Spinal cord (tissue), 10 donors: ENCODE results near the gene FHOD3. TPM values are rescaled to one million over a fixed set of nuclear protein-coding genes. Genes with fewer than 3 reads are reported as not detected.
A peak's percentile ranks its signal among the peaks of the same experiment; 100 is the strongest.

ENCODE experiments used
- DNase-seq, 6 donors: peaks; one replicate each; pipeline versions ENCODE4 v3.0.0 to v3.0.0-alpha.2; 2013 to 2015; ENCODE audit warnings: low spot score in 6 of 6, low read depth in 4 of 6
- H3K27ac ChIP-seq: one replicate; pipeline ENCODE4 v1.5.1; 2013; ENCODE audit warnings: low read depth, low read length, control low read depth
- H3K27me3 ChIP-seq: one replicate; pipeline ENCODE4 v1.6.1; 2013; ENCODE audit warnings: low read length; ENCODE audit not compliant: control insufficient read depth, insufficient read depth
- H3K36me3 ChIP-seq: one replicate; pipeline ENCODE4 v1.6.1; 2013; ENCODE audit warnings: low read length; ENCODE audit not compliant: control insufficient read depth, insufficient read depth
- H3K4me1 ChIP-seq: one replicate; pipeline ENCODE4 v1.6.1; 2013; ENCODE audit warnings: low read length; ENCODE audit not compliant: control insufficient read depth, insufficient read depth
- H3K4me3 ChIP-seq: one replicate; pipeline ENCODE4 v1.5.1; 2013; ENCODE audit warnings: low read depth, low read length, control low read depth
- H3K9me3 ChIP-seq: one replicate; pipeline ENCODE4 v1.6.1; 2013; ENCODE audit warnings: low read length; ENCODE audit not compliant: control insufficient read depth, insufficient read depth
- WGBS: methylation state at CpG from one replicate; pipeline ENCODE4 v1.1.5; 2013; ENCODE audit warnings: missing lambda C conversion rate; ENCODE audit not compliant: insufficient coverage; 5-methylcytosine and 5-hydroxymethylcytosine counted together
- polyA plus RNA-seq, 2 donors: library from polyadenylated mRNA; unstranded; fragments of 120-200 nt; gene quantifications; one replicate each; pipeline ENCODE4 v1.2.1, GENCODE V29; 2013; ENCODE audit not compliant: insufficient read length in 2 of 2
- total RNA-seq, 2 donors: library from RNA; depleted of rRNA in 1 of 2; stranded (reverse); fragments of 120-200 nt in 1 of 2; fragments of >200 nt in 1 of 2; gene quantifications; one replicate each; pipeline versions ENCODE4 v1.2.3 to v1.2.4, GENCODE V29; 2013 to 2014
- donor health status: healthy.

FHOD3 gene
- total and polyA plus RNA-seq, 4 donors: 30.0 to 53.4 (median 52.1) TPM

- no peak for DNase-seq
- Histone ChIP-seq H3K9me3 (no peaks in the 10 kb centered on the region), H3K4me3 (no peak overlapping the region), H3K27ac (no peak overlapping the region), H3K27me3 (no peaks in the 10 kb centered on the region), H3K4me1 (peaks cover 5% of the 10 kb centered on the region), H3K36me3 (peaks cover 4% of the 10 kb centered on the region)
- 92% methylated on average over 5 of the region's 5 CpGs for WGBS
Measured at GRCh38 chr18:36592282-36592681, 294.8 kb downstream of the FHOD3 start.

- H3K27ac ChIP-seq: no peak overlapping the region
- no peaks in the 10 kb centered on the region for H3K27me3 ChIP-seq
- no peak for DNase-seq
- H3K9me3 ChIP-seq: no peaks in the 10 kb centered on the region
- no peak overlapping the region for H3K4me3 ChIP-seq
- H3K4me1 ChIP-seq: peaks cover 5% of the 10 kb centered on the region
- peaks cover 4% of the 10 kb centered on the region for H3K36me3 ChIP-seq
Measured at GRCh38 chr18:36593001-36593400, 295.5 kb downstream of the FHOD3 start.

- H3K27me3 ChIP-seq: no peaks in the 10 kb centered on the region
- DNase-seq: no peak
- no peak overlapping the region for H3K4me3 ChIP-seq
- H3K27ac ChIP-seq: no peak overlapping the region
- H3K4me1 ChIP-seq: peaks cover 5% of the 10 kb centered on the region
- no peaks in the 10 kb centered on the region for H3K9me3 ChIP-seq
- 93% methylated on average over 6 of the region's 6 CpGs for WGBS
- peaks cover 6% of the 10 kb centered on the region for H3K36me3 ChIP-seq
Measured at GRCh38 chr18:36593641-36594040, 296.1 kb downstream of the FHOD3 start.

GRCh38 chr18:36594621-36595020 lies 297.1 kb downstream of the FHOD3 start:
- H3K36me3 ChIP-seq: peaks cover 6% of the 10 kb centered on the region
- H3K27ac ChIP-seq: no peak overlapping the region
- H3K4me1 ChIP-seq: peaks cover under 1% of the 10 kb centered on the region
- H3K9me3 ChIP-seq: no peaks in the 10 kb centered on the region
- H3K27me3 ChIP-seq: no peaks in the 10 kb centered on the region
- no peak for DNase-seq
- H3K4me3 ChIP-seq: no peak overlapping the region
- 96% methylated on average over 9 of the region's 9 CpGs for WGBS

GRCh38 chr18:36595046-36595817 lies 297.7 kb downstream of the FHOD3 start:
- peak in 2 of 6 donors; percentile 31 to 41 for DNase-seq
- Histone ChIP-seq H3K27me3 (no peaks in the 10 kb centered on the region), H3K4me1 (no peaks in the 10 kb centered on the region), H3K36me3 (peaks cover 6% of the 10 kb centered on the region), H3K27ac (no peak overlapping the region), H3K9me3 (no peaks in the 10 kb centered on the region), H3K4me3 (no peak overlapping the region)
- 76% methylated on average over 4 of the region's 10 CpGs for WGBS

GRCh38 chr18:36595818-36596215 lies 298.3 kb downstream of the FHOD3 start:
- H3K27me3 ChIP-seq: no peaks in the 10 kb centered on the region
- no peaks in the 10 kb centered on the region for H3K4me1 ChIP-seq
- no peak overlapping the region for H3K4me3 ChIP-seq
- DNase-seq: no peak
- H3K27ac ChIP-seq: no peak overlapping the region
- 78% methylated on average over 6 of the region's 6 CpGs for WGBS
- H3K9me3 ChIP-seq: no peaks in the 10 kb centered on the region
- peaks cover 6% of the 10 kb centered on the region for H3K36me3 ChIP-seq

GRCh38 chr18:36597636-36598035 lies 300.1 kb downstream of the FHOD3 start:
- WGBS: no CpG with 5 or more reads among the region's 4 CpGs
- Histone ChIP-seq H3K36me3 (peaks cover 6% of the 10 kb centered on the region), H3K9me3 (no peaks in the 10 kb centered on the region), H3K4me3 (no peak overlapping the region), H3K27me3 (no peaks in the 10 kb centered on the region), H3K27ac (no peak overlapping the region), H3K4me1 (no peaks in the 10 kb centered on the region)
- DNase-seq: no peak

GRCh38 chr18:36600548-36600947 lies 303.0 kb downstream of the FHOD3 start:
- WGBS: no CpG with 5 or more reads among the region's 3 CpGs
- H3K27ac ChIP-seq: no peak overlapping the region
- no peak for DNase-seq
- H3K27me3 ChIP-seq: no peaks in the 10 kb centered on the region
- H3K9me3 ChIP-seq: no peaks in the 10 kb centered on the region
- no peak overlapping the region for H3K4me3 ChIP-seq
- no peaks in the 10 kb centered on the region for H3K4me1 ChIP-seq
- peaks cover 3% of the 10 kb centered on the region for H3K36me3 ChIP-seq

- Histone ChIP-seq H3K36me3 (peaks cover 3% of the 10 kb centered on the region), H3K4me1 (no peaks in the 10 kb centered on the region)
- WGBS: no CpG with 5 or more reads among the region's 1 CpG
Measured at GRCh38 chr18:36601316-36601715, 303.8 kb downstream of the FHOD3 start.

GRCh38 chr18:36602071-36602470 lies 304.6 kb downstream of the FHOD3 start:
- Histone ChIP-seq H3K4me3 (no peak overlapping the region), H3K4me1 (no peaks in the 10 kb centered on the region), H3K9me3 (no peaks in the 10 kb centered on the region), H3K36me3 (peaks cover 3% of the 10 kb centered on the region), H3K27ac (no peak overlapping the region), H3K27me3 (no peaks in the 10 kb centered on the region)
- no peak for DNase-seq
- WGBS: no CpG with 5 or more reads among the region's 2 CpGs

More at GRCh38 chr18:36601316-36601715, 303.8 kb downstream of the FHOD3 start:
- no peaks in the 10 kb centered on the region for H3K27me3 ChIP-seq
- no peaks in the 10 kb centered on the region for H3K9me3 ChIP-seq
- no peak for DNase-seq
- no peak overlapping the region for H3K4me3 ChIP-seq
- H3K27ac ChIP-seq: no peak overlapping the region
